Endothelial cell of umbilical vein (primary cell): ENCODE data around the gene DYRK4.

Experiments
- EZH2 ChIP-seq: IDR thresholded peaks from 2 replicates; pipeline ENCODE4 v1.6.1; 2012; ENCODE audit warnings: borderline replicate concordance, low read depth, mild to moderate bottlenecking, moderate library complexity, low read length, inconsistent platforms; ENCODE audit not compliant: severe bottlenecking
- POLR2AphosphoS5 ChIP-seq: IDR thresholded peaks from 2 replicates; pipeline ENCODE4 v1.6.1; 2012; ENCODE audit warnings: low read depth, mild to moderate bottlenecking, control low read depth, low read length, moderate library complexity; ENCODE audit not compliant: insufficient read depth
- TF ChIP-seq, protein P1 (sequence below), 2 donors: IDR thresholded peaks; 1 replicate in 1 of 2; 2 replicates in 1 of 2; pipeline ENCODE4 v1.5.1; 2011; ENCODE audit warnings: low read length in 2 of 2, mild to moderate bottlenecking in 2 of 2, moderate library complexity in 2 of 2, control low read depth in 1 of 2, inconsistent platforms in 1 of 2, low read depth in 1 of 2; ENCODE audit not compliant: insufficient read depth in 1 of 2; ENCODE audit errors: extremely low read depth in 1 of 2

- TF ChIP-seq EZH2 = no peak
- TF ChIP-seq, protein P1, sequence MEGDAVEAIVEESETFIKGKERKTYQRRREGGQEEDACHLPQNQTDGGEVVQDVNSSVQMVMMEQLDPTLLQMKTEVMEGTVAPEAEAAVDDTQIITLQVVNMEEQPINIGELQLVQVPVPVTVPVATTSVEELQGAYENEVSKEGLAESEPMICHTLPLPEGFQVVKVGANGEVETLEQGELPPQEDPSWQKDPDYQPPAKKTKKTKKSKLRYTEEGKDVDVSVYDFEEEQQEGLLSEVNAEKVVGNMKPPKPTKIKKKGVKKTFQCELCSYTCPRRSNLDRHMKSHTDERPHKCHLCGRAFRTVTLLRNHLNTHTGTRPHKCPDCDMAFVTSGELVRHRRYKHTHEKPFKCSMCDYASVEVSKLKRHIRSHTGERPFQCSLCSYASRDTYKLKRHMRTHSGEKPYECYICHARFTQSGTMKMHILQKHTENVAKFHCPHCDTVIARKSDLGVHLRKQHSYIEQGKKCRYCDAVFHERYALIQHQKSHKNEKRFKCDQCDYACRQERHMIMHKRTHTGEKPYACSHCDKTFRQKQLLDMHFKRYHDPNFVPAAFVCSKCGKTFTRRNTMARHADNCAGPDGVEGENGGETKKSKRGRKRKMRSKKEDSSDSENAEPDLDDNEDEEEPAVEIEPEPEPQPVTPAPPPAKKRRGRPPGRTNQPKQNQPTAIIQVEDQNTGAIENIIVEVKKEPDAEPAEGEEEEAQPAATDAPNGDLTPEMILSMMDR (IDR thresholded peaks at IDR 0.05; ENCODE audit: extremely low read depth in 1 of 2, insufficient read depth in 1 of 2, low read depth in 1 of 2, low read length in 2 of 2) = no peak
- TF ChIP-seq POLR2AphosphoS5 = no peak
These were observed 26.9 kb downstream of the DYRK4 start for GRCh38 chr12:4588916-4589315.
